Smooth muscle cell (in vitro differentiated cells): Measurements from ENCODE around the gene SLC32A1. TPM values are rescaled to one million over a fixed set of nuclear protein-coding genes. Genes with fewer than 3 reads are reported as not detected.

ENCODE experiments used
- DNase-seq: peaks from one replicate; lab custom pipeline; 2025; ENCODE audit not compliant: unreplicated experiment; lab: John Stamatoyannopoulos, UW
- H2AFZ ChIP-seq: fragments of 200-600 bp; sonication (generic); 2 replicates; pipeline ENCODE4 v1.6.0; 2016; ENCODE audit warnings: antibody characterized with exemption, low read depth, mild to moderate bottlenecking
- H3F3A ChIP-seq: fragments of 200-600 bp; sonication (generic); 2 replicates; pipeline ENCODE4 v1.6.0; 2017; ENCODE audit warnings: antibody characterized with exemption, low read depth
- H3K27ac ChIP-seq: fragments of 200-600 bp; sonication (generic); 2 replicates; pipeline ENCODE4 v1.5.1; 2016; ENCODE audit warnings: low read depth, mild to moderate bottlenecking
- H3K27me3 ChIP-seq: fragments of 200-600 bp; sonication (generic); 2 replicates; pipeline ENCODE4 v1.6.1; 2016; ENCODE audit warnings: low read depth, mild to moderate bottlenecking
- H3K36me3 ChIP-seq: fragments of 200-600 bp; sonication (generic); 2 replicates; pipeline ENCODE4 v1.5.1; 2016; ENCODE audit warnings: low read depth
- H3K4me1 ChIP-seq: fragments of 200-600 bp; sonication (generic); 2 replicates; pipeline ENCODE4 v1.5.1; 2016; ENCODE audit warnings: low read depth
- H3K4me2 ChIP-seq: fragments of 200-600 bp; sonication (generic); 2 replicates; pipeline ENCODE4 v1.6.0; 2016; ENCODE audit warnings: mild to moderate bottlenecking
- H3K4me3 ChIP-seq: fragments of 200-600 bp; sonication (generic); 2 replicates; pipeline ENCODE4 v1.5.1; 2016; ENCODE audit warnings: mild to moderate bottlenecking
- H3K79me2 ChIP-seq: fragments of 200-600 bp; sonication (generic); 2 replicates; pipeline ENCODE4 v1.6.0; 2016; ENCODE audit warnings: low read depth, mild to moderate bottlenecking
- H3K9ac ChIP-seq: fragments of 200-600 bp; sonication (generic); 2 replicates; pipeline ENCODE4 v1.6.0; 2016; ENCODE audit warnings: low read depth
- H3K9me3 ChIP-seq: fragments of 200-600 bp; sonication (generic); replicated peaks from 2 replicates; pipeline ENCODE4 v1.5.1; 2016; ENCODE audit warnings: low read depth
- H4K20me1 ChIP-seq: fragments of 200-600 bp; sonication (generic); 2 replicates; pipeline ENCODE4 v1.6.0; 2016; ENCODE audit warnings: low read depth
- WGBS: methylation state at CpG from one replicate; pipeline ENCODE4 v1.1.7; 2016; ENCODE audit warnings: low lambda C conversion rate; 5-methylcytosine and 5-hydroxymethylcytosine counted together
- polyA plus RNA-seq: library from polyadenylated mRNA; unstranded; fragments of >200 nt; fragmentation: Nextera tagmentation; extraction: Ambion mirVana; gene quantifications from 2 replicates; pipeline ENCODE4 v1.2.1, GENCODE V29; 2016
- total RNA-seq: library from RNA; depleted of rRNA; stranded (reverse); fragments of >200 nt; gene quantifications from 2 replicates; pipeline ENCODE4 v1.2.3, GENCODE V29; 2014
- TF ChIP-seq, protein P1 (sequence below): fragments of 200-600 bp; sonication (generic); IDR thresholded peaks from 2 replicates; pipeline ENCODE4 v1.5.1; 2017; ENCODE audit warnings: borderline replicate concordance, mild to moderate bottlenecking, antibody characterized with exemption; ENCODE audit not compliant: insufficient read depth, poor library complexity, severe bottlenecking

The SLC32A1 gene
- total and polyA plus RNA-seq, 2 experiments from 2014 or later, result not detected

DNA sequence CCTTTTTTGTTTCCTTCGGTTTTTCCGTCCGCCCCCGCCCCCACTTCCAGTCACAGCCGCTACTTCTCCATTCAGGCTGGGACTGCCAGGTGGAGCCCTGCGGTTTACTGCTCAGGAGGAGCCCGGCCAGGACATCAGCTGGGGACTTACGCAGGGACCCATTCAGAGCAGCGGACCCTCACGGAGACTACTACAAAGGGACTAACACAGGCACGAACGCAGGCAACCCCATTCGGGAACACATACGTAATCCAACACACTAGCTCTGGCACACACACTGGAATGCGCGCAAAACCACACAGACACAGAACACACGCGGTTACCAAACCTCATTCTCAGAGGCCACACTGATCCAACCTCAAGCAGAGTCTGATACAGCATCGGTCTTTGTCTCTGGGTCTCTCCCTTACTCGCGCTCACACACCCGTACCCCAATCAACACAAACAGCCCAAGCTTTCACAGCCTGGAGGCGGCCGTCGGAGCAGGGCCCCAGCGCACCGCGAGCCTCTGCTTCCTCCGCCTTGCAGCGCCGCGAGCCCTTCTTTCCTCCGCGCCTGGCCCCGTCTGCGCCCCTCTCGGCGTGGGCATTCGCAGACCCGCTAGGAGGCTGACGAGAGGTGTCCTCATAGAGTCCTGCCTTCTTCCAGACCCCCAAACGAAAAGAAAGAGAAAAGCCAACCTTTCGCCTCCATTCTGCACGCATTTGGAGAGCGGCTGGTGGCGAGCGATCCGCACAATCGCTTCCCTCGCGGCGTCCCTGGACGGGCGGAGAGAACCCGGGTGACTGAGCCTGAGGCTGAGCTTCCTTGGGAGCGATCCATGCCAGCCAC is 1.1 kb upstream of the SLC32A1 start:
- H3K27me3 ChIP-seq, result peaks cover 100% of the 10 kb centered on the region
- no peak overlapping the region for H3K27ac ChIP-seq
- H3K36me3 ChIP-seq, result no peaks in the 10 kb centered on the region
- H3K4me3 ChIP-seq, result no peak overlapping the region
- H2AFZ ChIP-seq, result no peak overlapping the region
- H3K4me2 ChIP-seq, result peak overlapping the region; percentile 55
- H3K4me1 ChIP-seq, result peaks cover 7% of the 10 kb centered on the region
- TF ChIP-seq, protein P1, sequence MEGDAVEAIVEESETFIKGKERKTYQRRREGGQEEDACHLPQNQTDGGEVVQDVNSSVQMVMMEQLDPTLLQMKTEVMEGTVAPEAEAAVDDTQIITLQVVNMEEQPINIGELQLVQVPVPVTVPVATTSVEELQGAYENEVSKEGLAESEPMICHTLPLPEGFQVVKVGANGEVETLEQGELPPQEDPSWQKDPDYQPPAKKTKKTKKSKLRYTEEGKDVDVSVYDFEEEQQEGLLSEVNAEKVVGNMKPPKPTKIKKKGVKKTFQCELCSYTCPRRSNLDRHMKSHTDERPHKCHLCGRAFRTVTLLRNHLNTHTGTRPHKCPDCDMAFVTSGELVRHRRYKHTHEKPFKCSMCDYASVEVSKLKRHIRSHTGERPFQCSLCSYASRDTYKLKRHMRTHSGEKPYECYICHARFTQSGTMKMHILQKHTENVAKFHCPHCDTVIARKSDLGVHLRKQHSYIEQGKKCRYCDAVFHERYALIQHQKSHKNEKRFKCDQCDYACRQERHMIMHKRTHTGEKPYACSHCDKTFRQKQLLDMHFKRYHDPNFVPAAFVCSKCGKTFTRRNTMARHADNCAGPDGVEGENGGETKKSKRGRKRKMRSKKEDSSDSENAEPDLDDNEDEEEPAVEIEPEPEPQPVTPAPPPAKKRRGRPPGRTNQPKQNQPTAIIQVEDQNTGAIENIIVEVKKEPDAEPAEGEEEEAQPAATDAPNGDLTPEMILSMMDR, result no peak
- H3K9ac ChIP-seq, result no peak overlapping the region
- no peaks in the 10 kb centered on the region for H4K20me1 ChIP-seq
- WGBS, result 3% methylated on average over 56 of the region's 56 CpGs
- H3F3A ChIP-seq, result no peaks in the 10 kb centered on the region
- DNase-seq, result no peak
- H3K9me3 ChIP-seq, result no peaks in the 10 kb centered on the region
- no peaks in the 10 kb centered on the region for H3K79me2 ChIP-seq

DNA sequence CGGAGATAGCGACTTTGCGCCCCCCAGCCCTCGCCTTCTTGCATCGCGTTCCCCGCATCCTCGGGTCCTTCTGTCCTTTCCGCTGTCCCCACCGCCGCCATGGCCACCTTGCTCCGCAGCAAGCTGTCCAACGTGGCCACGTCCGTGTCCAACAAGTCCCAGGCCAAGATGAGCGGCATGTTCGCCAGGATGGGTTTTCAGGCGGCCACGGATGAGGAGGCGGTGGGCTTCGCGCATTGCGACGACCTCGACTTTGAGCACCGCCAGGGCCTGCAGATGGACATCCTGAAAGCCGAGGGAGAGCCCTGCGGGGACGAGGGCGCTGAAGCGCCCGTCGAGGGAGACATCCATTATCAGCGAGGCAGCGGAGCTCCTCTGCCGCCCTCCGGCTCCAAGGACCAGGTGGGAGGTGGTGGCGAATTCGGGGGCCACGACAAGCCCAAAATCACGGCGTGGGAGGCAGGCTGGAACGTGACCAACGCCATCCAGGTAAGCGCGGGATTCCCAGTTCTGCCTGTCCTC is 401 bp downstream of the SLC32A1 start:
- Histone ChIP-seq H4K20me1 (no peaks in the 10 kb centered on the region), H3F3A (no peaks in the 10 kb centered on the region), H3K4me2 (no peak overlapping the region), H3K79me2 (no peaks in the 10 kb centered on the region), H3K9ac (no peak overlapping the region), H3K27ac (no peak overlapping the region), H2AFZ (no peak overlapping the region), H3K36me3 (no peaks in the 10 kb centered on the region), H3K9me3 (no peaks in the 10 kb centered on the region), H3K4me3 (no peak overlapping the region), H3K27me3 (peaks cover 100% of the 10 kb centered on the region), H3K4me1 (peaks cover 13% of the 10 kb centered on the region)
- DNase-seq, result no peak
- 5% methylated on average over 45 of the region's 46 CpGs for WGBS
- TF ChIP-seq, protein P1, result no peak

DNA sequence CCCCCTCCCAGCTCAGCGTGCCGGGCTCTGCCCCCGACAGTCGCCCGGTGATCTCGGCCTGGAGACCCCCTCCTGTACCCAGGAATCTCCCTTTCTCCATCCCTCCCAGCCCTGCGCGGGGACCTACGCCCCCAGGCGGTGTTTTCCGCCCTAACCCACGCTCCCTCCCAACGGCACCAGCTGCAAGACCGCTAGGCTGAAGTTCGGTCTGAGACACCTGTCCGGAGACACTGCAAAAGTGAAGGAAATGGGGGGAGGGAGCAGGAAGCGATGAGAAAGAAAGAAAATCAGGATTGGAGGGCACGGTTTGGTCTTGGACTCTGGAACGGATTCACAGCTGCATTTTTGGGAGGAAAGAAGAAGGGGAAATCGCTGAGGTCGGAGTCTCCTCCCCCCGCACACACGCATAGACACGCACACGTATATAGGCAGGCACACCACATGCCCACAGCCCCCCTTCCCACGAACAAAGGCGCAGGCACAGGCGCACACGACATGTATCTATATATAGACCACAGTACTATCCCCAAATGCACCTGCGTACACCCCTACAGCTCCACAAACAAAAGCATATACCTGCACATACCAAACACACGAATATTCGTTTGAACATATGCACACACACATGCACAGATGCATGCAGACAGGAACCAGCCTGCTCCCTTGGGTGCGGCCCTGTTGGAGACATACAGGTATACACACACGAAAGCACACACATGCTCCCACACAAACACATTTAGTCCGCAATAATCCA is 1.0 kb downstream of the SLC32A1 start:
- no peaks in the 10 kb centered on the region for H3F3A ChIP-seq
- no peaks in the 10 kb centered on the region for H3K9me3 ChIP-seq
- no peak overlapping the region for H3K27ac ChIP-seq
- H3K27me3 ChIP-seq, result peaks cover 100% of the 10 kb centered on the region
- H3K4me2 ChIP-seq, result no peak overlapping the region
- WGBS, result 15% methylated on average over 35 of the region's 35 CpGs
- H2AFZ ChIP-seq, result no peak overlapping the region
- peaks cover 13% of the 10 kb centered on the region for H3K4me1 ChIP-seq
- no peaks in the 10 kb centered on the region for H3K36me3 ChIP-seq
- H4K20me1 ChIP-seq, result no peaks in the 10 kb centered on the region
- no peak overlapping the region for H3K9ac ChIP-seq
- H3K4me3 ChIP-seq, result no peak overlapping the region
- no peak for DNase-seq
- TF ChIP-seq, protein P1, result no peak
- H3K79me2 ChIP-seq, result no peaks in the 10 kb centered on the region
